ENCODE measurements around the gene WDR7. TPM values are rescaled to one million over a fixed set of nuclear protein-coding genes. Genes with fewer than 3 reads are reported as not detected.

WDR7 gene
- polyA plus RNA-seq, 1 donor: 14.9 TPM

- DNase-seq: no peak
Measured at GRCh38 chr18:56995579-56996188, 344.5 kb downstream of the WDR7 start.

DNA sequence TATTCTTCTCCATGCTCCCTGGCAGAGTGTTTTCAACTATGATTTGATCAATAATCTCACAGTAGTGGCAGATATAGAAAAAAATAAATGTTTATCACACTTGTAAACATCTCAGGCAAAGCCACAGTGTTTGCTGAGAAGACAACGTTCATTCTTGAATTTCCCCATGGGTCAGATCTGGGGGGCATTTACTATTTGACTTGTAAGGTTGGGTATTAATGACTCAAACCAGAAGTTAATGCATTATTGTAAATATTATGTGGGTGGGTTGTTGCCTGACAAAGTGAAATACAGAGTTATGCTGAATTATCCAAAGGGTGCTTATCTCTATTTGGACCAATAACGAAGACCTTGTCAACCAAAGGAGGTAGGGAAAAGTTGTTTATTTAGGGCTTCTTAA, 346.0 kb downstream of the WDR7 start:
- DNase-seq: no peak

DNA sequence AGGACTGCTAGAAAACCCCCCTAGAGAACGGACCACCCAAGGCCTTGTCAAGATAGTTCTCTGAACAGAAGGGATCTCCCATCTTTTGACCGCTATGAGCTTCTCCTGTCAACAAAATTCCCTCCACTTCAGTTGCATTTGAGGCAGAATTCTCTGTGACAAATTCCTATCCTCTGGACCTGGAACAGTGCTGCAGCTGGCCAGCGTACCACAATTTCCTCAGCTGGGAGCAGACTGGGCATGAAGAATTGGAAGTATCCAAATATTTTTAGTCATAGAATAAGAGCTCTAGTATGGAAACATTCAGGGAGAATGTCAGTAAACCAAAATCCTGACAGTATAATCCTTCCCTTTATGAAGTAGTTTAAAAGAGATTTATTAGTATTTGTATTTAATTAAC, 348.7 kb downstream of the WDR7 start:
- no peak for DNase-seq

DNA sequence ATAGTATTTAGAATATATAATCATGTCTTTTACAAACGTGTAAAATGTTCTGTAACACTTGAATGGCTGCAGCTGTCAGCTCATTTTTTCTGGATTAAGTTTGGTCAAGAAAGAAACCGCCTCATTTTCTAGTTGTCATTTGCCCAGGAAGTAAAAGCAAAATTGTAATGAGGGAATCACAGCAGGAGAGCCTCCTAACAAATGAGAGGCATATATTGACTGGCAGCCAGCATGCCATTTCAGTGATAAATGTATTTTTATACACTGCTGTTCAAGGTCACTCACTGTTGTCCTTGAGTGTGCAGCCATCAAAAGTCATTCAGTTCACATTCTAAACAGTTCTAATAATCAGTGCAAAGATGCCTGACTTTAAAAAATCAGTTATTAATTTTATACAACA, 351.5 kb downstream of the WDR7 start:
- no peak for DNase-seq

DNA sequence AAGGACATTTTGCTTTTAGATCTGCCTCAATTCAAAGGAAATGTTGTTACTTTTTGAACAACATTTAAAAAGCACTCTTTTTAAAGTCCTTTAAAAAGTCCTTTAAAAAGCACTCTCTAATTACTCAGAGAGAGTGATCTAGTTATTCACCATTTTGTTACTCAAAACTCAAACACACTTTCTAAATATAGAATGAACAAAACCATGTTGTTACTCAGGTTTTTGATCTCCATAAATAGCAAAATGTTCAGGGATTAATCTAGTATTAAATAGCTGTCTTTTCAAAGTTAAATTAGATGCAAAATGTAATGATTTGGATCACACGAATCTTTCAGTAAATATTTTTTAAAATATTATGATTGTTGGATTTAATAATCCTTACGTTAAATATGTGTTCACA, 352.2 kb downstream of the WDR7 start:
- no peak for DNase-seq

DNA sequence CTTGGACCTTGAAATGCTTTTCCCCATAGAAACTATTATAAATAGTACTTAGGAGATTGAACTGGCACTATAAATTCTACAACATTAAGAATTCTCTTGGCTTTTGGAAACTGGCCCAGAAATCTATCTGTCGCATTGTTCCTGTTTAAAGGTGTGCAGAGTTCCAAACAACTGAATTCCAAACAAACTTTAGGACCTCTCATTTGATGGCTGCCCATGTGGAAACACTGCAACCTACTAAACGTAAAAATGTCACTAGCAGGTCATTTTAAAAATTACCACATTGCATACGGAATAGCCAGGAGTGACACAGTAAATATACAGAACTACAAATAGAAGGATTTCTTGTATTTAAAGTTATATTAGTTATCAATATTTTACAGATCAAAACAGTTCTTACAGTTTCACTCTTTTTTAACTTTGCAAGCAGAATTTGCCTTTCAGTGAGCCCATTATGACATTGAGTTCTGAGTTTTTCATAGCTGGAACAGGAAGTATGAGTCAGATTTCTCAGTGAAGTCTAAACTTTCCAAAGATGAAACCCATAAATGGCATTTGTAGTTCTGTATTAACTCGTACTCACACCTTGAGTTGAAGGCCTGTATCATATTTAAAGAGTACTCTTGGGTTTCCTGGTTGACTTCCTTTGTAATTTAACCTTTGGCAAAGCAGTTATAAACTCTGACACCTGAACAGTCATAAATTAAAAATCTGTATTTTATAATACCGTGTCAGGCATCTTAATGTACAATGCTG, 353.4 kb downstream of the WDR7 start:
- DNase-seq: no peak

DNA sequence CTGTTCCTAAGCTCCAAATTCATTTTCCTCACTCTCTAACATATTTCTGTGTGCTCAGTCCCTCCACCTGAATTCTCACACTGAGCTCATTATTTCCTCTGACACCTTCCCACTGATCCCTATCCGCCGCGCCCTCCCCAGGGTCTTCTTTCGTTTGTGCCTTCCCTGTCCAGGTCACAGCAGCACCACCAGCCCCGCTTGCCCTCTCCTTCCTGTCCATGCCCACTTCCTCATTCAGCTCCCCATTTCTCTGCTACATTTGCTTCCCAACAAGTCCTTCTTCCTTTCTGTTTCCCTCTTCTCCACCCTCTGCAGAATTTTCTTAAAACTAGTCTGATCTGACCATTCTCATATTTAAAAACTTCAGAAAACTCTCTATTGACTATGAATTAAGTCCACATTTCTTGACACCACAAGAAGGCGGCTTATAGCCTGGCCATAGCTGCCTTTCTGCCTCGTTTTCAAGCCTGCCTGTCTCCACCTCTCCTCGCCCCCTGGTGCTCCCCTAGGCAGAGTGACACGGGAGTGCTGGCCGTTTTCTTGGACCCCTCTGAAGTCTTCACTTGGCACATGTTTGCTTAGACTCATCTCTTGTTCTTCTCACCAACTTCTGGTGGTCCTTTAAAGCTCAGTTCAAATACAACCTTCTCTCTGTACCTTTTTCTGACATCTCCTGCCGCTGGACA, 357.0 kb downstream of the WDR7 start:
- no peak for DNase-seq

DNA sequence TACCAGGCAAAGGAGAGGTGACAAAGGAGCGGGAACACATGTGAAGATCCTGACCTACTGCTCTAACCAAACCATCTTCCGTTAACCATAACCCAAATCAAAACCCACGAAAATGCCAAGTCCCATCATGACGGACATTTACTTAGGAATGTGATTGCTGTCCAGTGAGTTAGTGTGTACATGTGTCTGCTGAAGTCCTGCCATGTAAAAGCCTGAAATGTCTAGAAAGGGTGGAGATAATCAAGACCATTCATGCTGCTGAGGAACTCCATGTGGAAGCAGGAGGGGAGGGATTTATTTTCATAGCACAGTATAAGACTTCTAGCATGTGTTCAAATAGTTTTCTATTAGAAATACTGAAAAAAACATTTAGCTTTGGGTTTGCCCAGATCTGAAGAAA, 358.7 kb downstream of the WDR7 start:
- DNase-seq: no peak

GRCh38 chr18:57014772-57015413, 363.7 kb downstream of the WDR7 start:
- DNase-seq: no peak

DNA sequence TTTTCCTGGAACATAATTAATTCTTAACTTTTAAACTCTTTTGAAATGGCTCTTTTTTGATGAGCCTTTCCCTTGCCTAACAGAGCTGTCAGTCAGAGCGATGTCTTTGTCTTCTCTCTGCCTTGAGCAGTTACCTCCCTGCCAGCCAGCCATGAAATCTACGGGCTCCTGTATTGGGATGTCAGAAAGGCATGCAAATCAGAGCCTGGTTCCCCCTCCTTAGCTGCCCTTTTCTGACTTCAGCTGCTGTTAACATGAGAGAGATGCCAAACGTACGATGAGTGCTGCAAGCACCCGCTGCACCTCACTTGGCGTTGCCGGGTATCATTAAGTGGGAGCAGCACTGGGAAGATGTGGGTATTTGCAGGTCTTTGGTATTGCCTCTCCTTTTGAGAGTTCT, 364.3 kb downstream of the WDR7 start:
- DNase-seq: no peak

DNA sequence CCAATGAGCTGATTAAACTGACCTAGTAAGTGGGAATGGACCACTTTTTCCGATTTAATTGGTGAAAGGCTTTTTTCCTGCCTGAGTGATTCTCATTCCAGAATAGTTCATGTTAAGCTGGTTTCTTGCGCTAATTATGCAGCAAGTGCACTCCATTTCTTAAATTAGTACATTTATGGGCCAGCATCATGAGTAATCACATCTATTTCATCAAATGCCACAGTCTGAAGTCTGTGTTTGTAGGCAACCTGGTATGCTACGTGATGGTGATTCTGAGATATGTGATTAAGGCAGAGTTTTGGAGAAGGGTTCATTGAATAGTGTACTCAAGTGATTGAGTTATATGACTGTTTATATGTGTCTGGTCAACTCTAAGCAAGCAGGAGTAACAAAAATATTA, 367.7 kb downstream of the WDR7 start:
- DNase-seq: no peak

- DNase-seq: no peak
Measured at GRCh38 chr18:57022716-57023115, 371.6 kb downstream of the WDR7 start.

- DNase-seq: peak; percentile 35
Measured at GRCh38 chr18:57023275-57023882, 372.2 kb downstream of the WDR7 start.

- no peak for DNase-seq
Measured at GRCh38 chr18:57025540-57025939, 374.4 kb downstream of the WDR7 start.

GRCh38 chr18:57026316-57026715, 375.2 kb downstream of the WDR7 start:
- no peak for DNase-seq

DNA sequence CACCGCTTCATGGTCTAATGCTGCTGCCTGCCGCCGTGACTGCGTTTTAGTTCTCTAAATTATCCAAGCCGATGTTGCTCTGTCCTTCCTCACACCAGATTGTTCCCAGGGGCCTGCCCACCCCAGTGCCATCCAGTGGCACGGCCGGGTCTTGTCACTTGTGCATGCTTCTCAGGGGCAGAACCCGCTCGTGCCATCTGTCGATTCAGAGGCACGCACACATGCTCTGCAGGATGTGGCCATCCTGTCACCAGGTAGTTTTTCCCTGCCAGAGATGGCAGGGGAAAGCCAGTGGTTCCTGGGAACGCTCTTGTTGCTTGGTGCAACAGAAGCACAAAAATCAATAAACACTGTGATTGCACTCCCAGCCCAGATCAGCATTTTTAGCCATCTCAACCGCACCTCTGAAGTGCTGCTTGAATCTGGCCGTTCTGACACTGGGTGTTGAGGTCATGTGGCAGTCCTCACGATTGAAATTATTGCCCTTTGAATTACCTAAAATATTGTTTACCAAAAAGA, 376.1 kb downstream of the WDR7 start:
- DNase-seq: no peak

- DNase-seq: no peak
Measured at GRCh38 chr18:57029761-57030160, 378.6 kb downstream of the WDR7 start.

DNA sequence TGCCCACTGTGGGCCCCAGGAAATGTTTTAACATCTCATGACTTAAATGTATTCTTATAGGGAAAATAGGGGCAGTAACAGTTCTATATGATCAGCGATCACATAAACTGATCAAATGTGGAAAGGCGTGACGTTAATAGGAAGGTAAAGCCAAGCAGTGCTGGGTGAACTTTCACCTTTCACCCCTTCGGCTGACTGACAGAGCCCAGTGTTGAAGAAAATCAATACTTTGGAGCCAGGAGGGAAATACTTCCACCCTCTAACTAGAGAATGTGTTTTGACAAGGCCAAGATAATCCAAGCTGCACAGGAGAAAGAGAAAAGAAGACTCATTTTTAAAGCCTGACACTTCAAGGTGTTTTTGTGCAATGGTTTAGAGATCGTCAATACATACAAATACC, 379.3 kb downstream of the WDR7 start:
- no peak for DNase-seq

DNA sequence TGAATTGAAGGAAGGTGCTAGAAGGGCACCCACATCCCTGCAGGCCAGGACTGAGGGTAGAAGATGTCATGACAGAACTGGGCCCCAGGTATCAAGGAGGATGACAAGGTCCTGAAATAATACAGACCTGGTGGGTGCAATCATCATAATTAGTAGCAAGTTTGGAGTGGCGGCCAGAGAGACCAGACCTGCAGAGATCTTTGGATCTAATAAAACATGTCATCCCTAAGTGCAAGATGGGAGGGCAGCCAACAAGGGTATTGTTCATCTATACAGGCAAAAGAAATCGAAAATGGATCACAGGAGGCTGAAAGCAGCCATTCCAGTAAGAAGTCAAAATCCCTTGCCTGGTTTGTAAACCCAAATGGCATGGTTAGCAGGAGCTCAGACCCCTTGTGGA, 384.4 kb downstream of the WDR7 start:
- DNase-seq: no peak

- no peak for DNase-seq
Measured at GRCh38 chr18:57038395-57038794, 387.2 kb downstream of the WDR7 start.

DNA sequence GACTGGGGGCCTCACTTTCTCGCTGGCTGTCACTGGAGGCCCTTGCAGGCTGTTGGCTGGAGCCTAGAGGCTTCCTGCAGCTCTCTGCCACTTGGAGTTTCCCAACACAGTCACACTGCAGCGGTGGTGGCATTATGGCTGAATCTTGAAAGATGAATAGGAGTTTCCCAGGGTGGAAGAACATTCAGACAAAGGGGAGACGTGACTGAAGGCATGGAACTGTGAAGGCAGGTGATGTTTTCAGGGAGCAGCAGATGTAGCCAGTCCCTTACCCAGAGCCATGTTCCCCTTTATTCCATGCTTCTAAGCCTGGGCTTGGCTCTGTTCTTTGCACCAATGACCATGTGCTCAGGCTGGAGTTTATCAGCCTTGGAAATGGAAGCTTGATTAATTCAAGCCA, 389.0 kb downstream of the WDR7 start:
- DNase-seq: no peak

GRCh38 chr18:57043241-57043640, 392.1 kb downstream of the WDR7 start:
- no peak for DNase-seq

Data from left kidney (tissue), 2 donors.